D341Med (cell line): ENCODE data around the gene TMEM119.
"Not testable (repeated sequence)": the region's sequence is repeated elsewhere in the genome, so short reads cannot be mapped to it uniquely, and the experiment has no call there.

Source experiments
- DNase-seq: peaks from one replicate; pipeline ENCODE4 v3.0.0; 2012; ENCODE audit warnings: low spot score

Gene TMEM119

GRCh38 chr12:108565146-108565545 is 32.7 kb downstream of the TMEM119 start:
- DNase-seq: no peak

DNA sequence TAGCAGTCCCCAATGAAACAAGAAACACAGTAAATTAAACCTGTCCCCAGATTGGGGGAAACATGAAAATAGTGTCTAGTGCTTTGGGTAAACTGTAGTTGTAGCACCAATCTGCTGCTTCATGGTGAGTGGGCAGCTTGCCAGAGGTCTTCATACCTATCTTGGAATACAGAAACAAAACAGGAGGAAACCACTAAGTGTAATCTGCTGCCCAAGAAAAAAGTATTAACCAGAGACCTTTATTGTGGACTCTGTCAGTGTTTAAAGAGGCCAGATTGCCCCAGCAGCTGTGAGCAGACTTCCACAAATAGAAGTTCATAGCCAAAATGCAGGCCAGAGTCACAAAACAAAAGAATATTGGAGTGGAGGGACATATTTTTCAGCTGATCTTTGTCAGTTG is 33.2 kb downstream of the TMEM119 start:
- no peak for DNase-seq

DNA sequence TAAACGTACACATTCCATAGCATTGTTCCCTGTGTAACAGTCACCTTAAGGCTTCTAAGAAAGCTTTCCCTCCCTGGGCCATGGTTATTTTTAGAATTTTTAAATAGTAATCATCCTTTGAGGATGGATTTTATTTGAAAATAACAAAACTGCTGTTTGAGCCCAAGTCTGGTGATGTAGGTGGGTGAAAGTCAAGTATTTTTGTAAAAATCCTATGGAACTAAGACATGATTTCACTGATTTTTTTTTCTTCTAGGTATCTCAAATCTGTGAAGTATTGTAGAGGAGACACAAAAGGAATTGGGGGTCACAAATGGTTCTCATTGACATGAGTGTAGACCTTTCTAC is 34.1 kb downstream of the TMEM119 start:
- no peak for DNase-seq

DNA sequence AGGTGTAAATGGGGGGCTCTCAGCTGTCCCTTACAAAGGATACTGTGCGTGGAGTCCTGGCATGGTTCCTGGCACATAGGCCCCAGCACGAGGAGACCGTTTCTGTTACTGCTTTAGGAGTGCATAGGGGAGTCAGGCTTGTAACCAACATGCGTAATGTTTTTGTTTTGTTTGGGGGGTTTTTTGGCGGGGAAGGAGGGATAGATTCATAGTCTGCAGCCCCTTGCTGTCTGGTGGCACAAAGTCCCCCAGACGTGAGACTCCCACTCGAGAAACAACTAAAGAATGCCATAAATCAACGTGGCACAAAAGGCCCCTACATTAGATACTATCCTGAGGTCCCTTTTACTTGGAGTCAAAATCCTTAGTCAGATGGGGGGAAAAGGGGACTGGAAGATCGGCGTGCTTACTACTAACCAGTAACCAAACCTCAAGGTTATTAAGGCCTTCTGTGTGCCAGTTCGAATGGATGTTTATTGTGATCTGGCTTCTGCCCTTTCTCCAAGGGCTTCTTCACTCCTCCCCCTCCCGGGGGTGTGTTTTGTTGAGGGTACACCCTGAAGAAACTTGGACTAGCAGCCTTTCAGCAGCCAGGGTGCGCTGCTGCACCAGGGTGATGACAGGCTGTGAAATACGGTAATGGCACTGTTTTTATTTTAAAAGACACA is 34.6 kb downstream of the TMEM119 start:
- DNase-seq: peak; percentile 80

GRCh38 chr12:108562348-108563135 is 35.3 kb downstream of the TMEM119 start, which contains the start of gene ISCU:
ISCU (plus strand) TSS chr12:108562596; CDS start chr12:108562623, 27 bp downstream.
- DNase-seq: peak; percentile 99

DNA sequence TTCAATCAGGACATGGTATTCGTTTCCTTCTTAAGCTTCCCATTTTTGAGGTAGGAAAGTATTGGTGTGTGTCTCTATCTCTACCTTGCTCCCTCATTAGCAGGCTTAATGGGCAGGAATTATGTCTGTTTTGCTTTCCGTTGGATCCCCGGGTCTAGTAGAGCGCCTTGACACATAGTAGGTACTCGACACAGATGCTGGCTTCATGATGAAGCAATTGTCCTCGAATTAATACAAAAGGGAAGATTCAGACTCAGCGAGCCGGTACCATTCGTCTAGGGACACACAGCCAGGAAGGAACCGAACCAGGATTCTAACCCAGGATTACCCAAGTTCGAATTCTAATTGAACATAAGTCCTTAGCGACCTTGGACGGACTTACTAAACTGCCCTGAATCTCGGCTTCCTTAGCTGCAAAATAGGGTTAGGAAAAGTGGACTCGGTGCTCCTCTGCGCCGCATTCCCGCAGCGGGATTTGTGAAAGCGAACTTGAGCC is 36.0 kb downstream of the TMEM119 start:
- no peak for DNase-seq

- peak; percentile 88 for DNase-seq
These were observed 36.8 kb downstream of the TMEM119 start, which contains the start of gene SART3 for GRCh38 chr12:108560752-108561719. SART3 (minus strand) TSS chr12:108561173; CDS start chr12:108561154, 19 bp downstream.

GRCh38 chr12:108560321-108560721 is 37.6 kb downstream of the TMEM119 start:
- DNase-seq: no peak

GRCh38 chr12:108559748-108560147 is 38.1 kb downstream of the TMEM119 start:
- DNase-seq: no peak

DNA sequence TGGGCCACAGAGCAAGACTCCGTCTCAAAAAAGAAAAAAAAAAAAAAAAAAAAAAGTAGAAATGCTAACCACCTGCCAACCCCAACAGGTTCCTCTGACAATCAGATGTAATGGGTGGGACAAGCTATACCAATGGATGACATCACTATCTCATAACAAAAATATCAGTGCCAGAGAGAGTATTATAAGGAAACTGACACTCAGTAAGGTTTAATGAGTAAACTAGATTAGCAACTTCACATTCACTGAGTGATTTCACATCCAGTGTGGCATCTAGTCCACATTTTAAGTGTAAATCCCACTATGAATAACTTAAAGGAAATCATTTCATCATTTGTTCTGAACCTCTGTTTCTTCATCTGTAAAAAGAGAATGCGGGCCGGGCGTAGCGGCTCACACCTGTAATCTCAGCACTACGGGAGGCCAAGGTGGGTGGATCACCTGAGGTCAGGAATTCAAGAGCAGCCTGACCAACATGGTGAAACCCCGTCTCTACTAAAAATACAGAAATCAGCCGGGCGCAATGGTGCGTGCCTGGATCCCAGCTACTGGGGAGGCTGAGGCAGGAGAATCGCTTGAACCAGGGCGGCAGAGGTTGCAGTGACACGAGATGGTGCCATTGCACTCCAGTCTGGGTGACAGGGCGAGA is 38.8 kb downstream of the TMEM119 start:
- DNase-seq: no peak

DNA sequence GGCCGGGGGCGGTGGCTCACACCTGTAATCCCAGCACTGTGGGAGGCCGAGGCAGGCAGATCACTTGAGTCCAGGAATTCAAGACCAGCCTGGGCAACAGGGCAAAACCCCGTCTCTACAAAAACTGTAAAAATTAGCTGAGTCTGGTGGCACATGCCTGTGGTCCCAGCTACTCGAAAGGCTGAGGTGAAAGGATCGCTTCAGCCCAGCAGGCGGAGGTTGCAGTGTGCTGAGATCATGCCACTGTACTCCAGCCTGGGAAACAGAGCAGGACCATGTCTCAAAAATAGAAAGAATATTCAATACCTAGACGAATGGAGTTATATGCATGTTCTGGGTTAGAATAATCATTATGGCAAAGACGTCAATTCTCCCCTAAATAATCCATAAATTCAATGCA is 42.5 kb downstream of the TMEM119 start:
- not testable (repeated sequence) for DNase-seq

- DNase-seq: no peak
These were observed 44.1 kb downstream of the TMEM119 start for GRCh38 chr12:108553799-108554198.

GRCh38 chr12:108551535-108551934 is 46.3 kb downstream of the TMEM119 start:
- no peak for DNase-seq

GRCh38 chr12:108548954-108549521 is 48.8 kb downstream of the TMEM119 start:
- DNase-seq: no peak

DNA sequence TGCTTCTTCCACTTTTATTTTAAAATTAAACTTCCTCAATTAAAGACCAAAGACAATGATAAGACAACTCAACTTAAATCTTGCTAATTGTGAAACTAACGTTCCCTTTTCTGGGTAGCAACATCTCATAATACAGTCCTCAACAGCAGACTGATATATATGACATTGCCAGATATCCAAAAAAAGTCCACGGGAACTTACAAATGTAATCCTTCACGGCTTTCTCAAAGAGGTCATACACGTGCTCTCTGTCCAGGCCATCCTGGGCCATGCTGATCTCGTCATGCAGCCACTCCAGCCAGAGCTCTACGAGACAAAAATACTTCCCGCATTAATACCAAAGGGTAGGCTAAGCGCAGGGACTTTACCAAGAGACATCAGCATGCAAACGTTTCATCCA is 50.2 kb downstream of the TMEM119 start:
- DNase-seq: no peak

- no peak for DNase-seq
These were observed 54.2 kb downstream of the TMEM119 start for GRCh38 chr12:108543652-108544051.

DNA sequence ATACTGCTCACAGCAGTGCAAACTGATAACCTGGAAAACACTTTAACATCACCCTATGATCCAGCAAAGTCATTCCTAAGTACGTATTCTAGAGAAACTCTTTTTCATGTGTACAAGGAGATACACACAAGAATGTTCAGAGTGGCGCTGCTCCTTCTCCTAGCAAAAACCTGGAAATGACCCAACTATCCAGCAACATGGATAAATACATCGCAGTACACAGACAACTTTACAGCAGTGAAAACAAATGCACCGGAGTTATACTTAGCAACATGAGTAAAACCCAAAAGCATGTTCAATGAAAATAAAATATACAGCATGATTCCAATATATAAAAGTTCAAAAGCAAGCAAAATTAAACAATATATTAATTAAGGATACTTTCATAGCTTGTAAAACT is 55.6 kb downstream of the TMEM119 start:
- DNase-seq: no peak
